SK-N-SH (cell line): ENCODE data around the gene KRTAP10-10. TPM values are rescaled to one million over a fixed set of nuclear protein-coding genes. Genes with fewer than 3 reads are reported as not detected.
"Not testable (repeated sequence)": the region's sequence is repeated elsewhere in the genome, so short reads cannot be mapped to it uniquely, and the experiment has no call there.

ENCODE experiments used
- CTCF ChIA-PET: fragments of 300-600, 350-600 bp; formaldehyde crosslinking; extraction: SDS; loops from one replicate; lab custom pipeline; 2021; lab: Yijun Ruan, JAX
- POLR2A ChIA-PET: fragments of 350-600 bp; sonication (Branson Sonifier 250); formaldehyde crosslinking; extraction: SDS; loops from one replicate; lab custom pipeline; 2020; ENCODE audit warnings: antibody characterized with exemption, inconsistent platforms; lab: Yijun Ruan, JAX
- DNase-seq: peaks from one replicate; pipeline ENCODE4 v3.0.0; 2012
- H2AFZ ChIP-seq: fragments of 200-600 bp; sonication (generic); 2 replicates; pipeline ENCODE4 v1.8.1; 2016; ENCODE audit warnings: antibody characterized with exemption, mild to moderate bottlenecking, low read depth
- H3F3A ChIP-seq: fragments of 200-600 bp; sonication (generic); replicated peaks from 2 replicates; pipeline ENCODE3; 2016; ENCODE audit warnings: antibody characterized with exemption, mild to moderate bottlenecking; ENCODE audit not compliant: insufficient read depth
- H3K27ac ChIP-seq, 2 experiments: fragments of 200-500 bp in 1 of 2; fragments of 200-600 bp in 1 of 2; sonication (Bioruptor generic) in 1 of 2; sonication (generic), shearing (Covaris generic) in 1 of 2; 2 replicates each; pipeline versions ENCODE4 v1.5.1 to v1.6.1; 2014 to 2016; ENCODE audit warnings: low read depth in 2 of 2, inconsistent platforms in 1 of 2, low read length in 1 of 2, mild to moderate bottlenecking in 1 of 2, mixed read lengths in 1 of 2
- H3K27me3 ChIP-seq: fragments of 200-600 bp; sonication (generic), shearing (Covaris generic); 2 replicates; pipeline ENCODE4 v1.6.1; 2016; ENCODE audit warnings: mixed run types; ENCODE audit not compliant: insufficient read depth
- H3K36me3 ChIP-seq, 2 experiments: fragments of 200-500 bp in 1 of 2; fragments of 200-600 bp in 1 of 2; sonication (Bioruptor generic) in 1 of 2; sonication (generic) in 1 of 2; replicated peaks in 1 of 2; 2 replicates each; pipeline versions ENCODE3 to v1.5.1; 2014 to 2016; ENCODE audit warnings: low read length in 1 of 2, mild to moderate bottlenecking in 1 of 2; ENCODE audit not compliant: insufficient read depth in 2 of 2, control insufficient read depth in 1 of 2
- H3K4me1 ChIP-seq, 2 experiments: fragments of 200-500 bp in 1 of 2; fragments of 200-600 bp in 1 of 2; sonication (Bioruptor generic) in 1 of 2; sonication (generic), shearing (Covaris generic) in 1 of 2; 2 replicates each; pipeline versions ENCODE4 v1.5.1 to v1.6.1; 2014 to 2016; ENCODE audit warnings: low read depth in 1 of 2, low read length in 1 of 2, mixed run types in 1 of 2; ENCODE audit not compliant: insufficient read depth in 2 of 2, control insufficient read depth in 1 of 2
- H3K4me2 ChIP-seq: fragments of 200-600 bp; sonication (generic), shearing (Covaris generic); 2 replicates; pipeline ENCODE4 v1.6.1; 2017; ENCODE audit warnings: mixed run types
- H3K4me3 ChIP-seq, 2 experiments: fragments of 200-500 bp in 1 of 2; fragments of 200-600 bp in 1 of 2; sonication (Bioruptor generic) in 1 of 2; sonication (generic), shearing (Covaris generic) in 1 of 2; 2 replicates each; pipeline versions ENCODE4 v1.5.1 to v1.8.1; 2014 to 2016; ENCODE audit warnings: low read depth in 2 of 2, inconsistent platforms in 1 of 2, low read length in 1 of 2, mild to moderate bottlenecking in 1 of 2, mixed read lengths in 1 of 2, moderate library complexity in 1 of 2
- H3K79me2 ChIP-seq: fragments of 200-600 bp; sonication (generic); 2 replicates; pipeline ENCODE4 v1.8.1; 2017; ENCODE audit warnings: mild to moderate bottlenecking; ENCODE audit not compliant: insufficient read depth
- H3K9ac ChIP-seq: fragments of 200-600 bp; sonication (generic); 2 replicates; pipeline ENCODE4 v1.6.1; 2017; ENCODE audit warnings: mixed run types
- H3K9me2 ChIP-seq: fragments of 200-600 bp; sonication (generic); 2 replicates; pipeline ENCODE4 v1.6.1; 2017; ENCODE audit warnings: mixed run types
- H3K9me3 ChIP-seq: fragments of 200-600 bp; sonication (generic); 2 replicates; pipeline ENCODE4 v1.6.1; 2017; ENCODE audit warnings: mixed run types, mild to moderate bottlenecking, moderate library complexity
- H4K20me1 ChIP-seq: fragments of 200-600 bp; sonication (generic); 2 replicates; pipeline ENCODE4 v1.6.1; 2017; ENCODE audit warnings: mild to moderate bottlenecking, mixed run types; ENCODE audit not compliant: insufficient read depth
- CHD2 ChIP-seq: fragments of 150-350 bp; IDR thresholded peaks from 2 replicates; pipeline ENCODE4 v1.6.1; 2018; ENCODE audit warnings: low read length; ENCODE audit not compliant: partially characterized antibody
- FOXJ3 ChIP-seq: sonication (generic); formaldehyde crosslinking; IDR thresholded peaks from 2 replicates; pipeline ENCODE4 v1.5.1; 2020; ENCODE audit warnings: mild to moderate bottlenecking, missing genetic modification reagents
- FOXM1 ChIP-seq: IDR thresholded peaks from 2 replicates; pipeline ENCODE4 v1.4.0; 2012; ENCODE audit warnings: low read depth, mild to moderate bottlenecking
- MXI1 ChIP-seq: IDR thresholded peaks from 2 replicates; pipeline ENCODE4 v1.6.1; 2012; ENCODE audit warnings: mild to moderate bottlenecking, low read depth, low read length, improper control_type of control experiment
- NRF1 ChIP-seq: IDR thresholded peaks from 2 replicates; pipeline ENCODE4 v1.6.1; 2012; ENCODE audit warnings: low read depth, mild to moderate bottlenecking, low read length
- RCOR1 ChIP-seq: fragments of 150-350 bp; IDR thresholded peaks from 2 replicates; pipeline ENCODE4 v1.6.1; 2017; ENCODE audit warnings: antibody characterized with exemption, low read length
- SIN3A ChIP-seq: IDR thresholded peaks from 2 replicates; pipeline ENCODE4 v1.6.1; 2012; ENCODE audit warnings: low read depth, mild to moderate bottlenecking, low read length, moderate library complexity, borderline replicate concordance
- YY1 ChIP-seq: IDR thresholded peaks from 2 replicates; pipeline ENCODE4 v1.4.0; 2012; ENCODE audit warnings: low read depth, mild to moderate bottlenecking
- WGBS: methylation state at CpG from one replicate; pipeline ENCODE4 v1.1.6; 2017; ENCODE audit warnings: low lambda C conversion rate; 5-methylcytosine and 5-hydroxymethylcytosine counted together
- polyA plus RNA-seq, 3 experiments: library from polyadenylated mRNA; depleted of rRNA; stranded (reverse); fragments of >200 nt; gene quantifications; 2 replicates each; pipeline ENCODE4 v1.2.3, GENCODE V29; 2012
- TF ChIP-seq, protein P1 (sequence below): IDR thresholded peaks from 2 replicates; pipeline ENCODE4 v1.4.0; 2012; ENCODE audit warnings: low read depth, borderline replicate concordance
- TF ChIP-seq, protein P2 (sequence below): fragments of 150-350 bp; IDR thresholded peaks from 2 replicates; pipeline ENCODE4 v1.6.1; 2016; ENCODE audit warnings: mild to moderate bottlenecking, low read depth, low read length

The KRTAP10-10 gene
- polyA plus RNA-seq, 1 of the 3 experiments (the other 2 are of a cell fraction) = not detected

DNA sequence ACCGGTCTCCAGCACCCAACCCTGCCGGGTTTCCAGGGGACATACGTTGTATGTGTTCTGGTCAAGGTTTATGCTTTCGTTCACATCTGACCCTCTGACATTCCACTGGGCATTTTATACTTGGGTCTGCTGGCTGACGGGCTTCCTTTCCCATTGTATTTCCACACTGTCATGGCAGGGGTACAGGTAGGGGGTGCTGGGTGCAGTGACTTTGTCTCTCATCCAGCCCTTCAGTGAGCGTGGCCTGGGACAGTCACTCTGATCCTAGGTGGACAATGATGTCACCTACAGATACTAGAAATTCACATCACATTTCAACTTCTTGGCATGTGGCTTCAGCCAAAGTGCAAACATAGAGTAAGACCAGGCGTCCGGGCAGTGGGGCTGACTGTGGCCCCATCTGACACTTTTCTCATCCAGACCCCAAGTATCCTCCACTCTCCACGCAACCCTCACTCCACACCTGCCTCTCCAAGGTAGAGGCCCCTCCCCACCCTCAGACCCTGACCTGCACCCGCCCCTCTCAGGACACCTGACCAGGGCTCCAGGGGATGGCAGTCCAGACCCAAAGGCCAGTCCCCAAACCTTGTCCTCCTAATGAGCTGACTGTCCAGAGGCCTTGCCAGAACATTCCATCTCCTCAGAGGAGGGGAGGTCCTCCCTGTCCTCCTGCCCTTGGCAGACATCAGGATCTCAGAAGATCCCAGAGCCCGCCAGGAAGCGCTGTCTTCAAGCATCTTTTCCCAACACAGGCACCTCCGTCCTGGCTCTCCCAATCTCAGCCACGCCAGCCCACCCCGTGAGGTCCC lies 743 bp upstream of the KRTAP10-10 start:
- POLR2A ChIA-PET = no interaction called here
- Histone ChIP-seq H3K9me2 (no peaks in the 10 kb centered on the region), H4K20me1 (no peaks in the 10 kb centered on the region), H3K4me1 (no peaks in the 10 kb centered on the region; a peak in 1 of 4 replicates), H3K27me3 (peaks cover 7% of the 10 kb centered on the region; the same call in 1 of the 2 replicates), H3K9me3 (0 out of 2 replicates have a peak, but pooled peaks cover 6% of the 10 kb centered on the region), H3K27ac (no peak overlapping the region), H3K4me2 (no peak overlapping the region), H3K36me3 (no peaks in the 10 kb centered on the region), H2AFZ (no peak overlapping the region), H3F3A (no peaks in the 10 kb centered on the region), H3K4me3 (no peak overlapping the region), H3K79me2 (no peaks in the 10 kb centered on the region), H3K9ac (no peak overlapping the region)
- DNase-seq = no peak
- CTCF ChIA-PET = no interaction called here
- no peak for TF ChIP-seq RCOR1
- TF ChIP-seq, protein P1, sequence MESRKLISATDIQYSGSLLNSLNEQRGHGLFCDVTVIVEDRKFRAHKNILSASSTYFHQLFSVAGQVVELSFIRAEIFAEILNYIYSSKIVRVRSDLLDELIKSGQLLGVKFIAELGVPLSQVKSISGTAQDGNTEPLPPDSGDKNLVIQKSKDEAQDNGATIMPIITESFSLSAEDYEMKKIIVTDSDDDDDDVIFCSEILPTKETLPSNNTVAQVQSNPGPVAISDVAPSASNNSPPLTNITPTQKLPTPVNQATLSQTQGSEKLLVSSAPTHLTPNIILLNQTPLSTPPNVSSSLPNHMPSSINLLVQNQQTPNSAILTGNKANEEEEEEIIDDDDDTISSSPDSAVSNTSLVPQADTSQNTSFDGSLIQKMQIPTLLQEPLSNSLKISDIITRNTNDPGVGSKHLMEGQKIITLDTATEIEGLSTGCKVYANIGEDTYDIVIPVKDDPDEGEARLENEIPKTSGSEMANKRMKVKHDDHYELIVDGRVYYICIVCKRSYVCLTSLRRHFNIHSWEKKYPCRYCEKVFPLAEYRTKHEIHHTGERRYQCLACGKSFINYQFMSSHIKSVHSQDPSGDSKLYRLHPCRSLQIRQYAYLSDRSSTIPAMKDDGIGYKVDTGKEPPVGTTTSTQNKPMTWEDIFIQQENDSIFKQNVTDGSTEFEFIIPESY = no peak
- TF ChIP-seq CHD2 = no peak
- no peak for TF ChIP-seq YY1
- TF ChIP-seq FOXM1 = no peak
- no peak for TF ChIP-seq NRF1
- TF ChIP-seq MXI1 = no peak
- no peak for TF ChIP-seq FOXJ3 (CRISPR knock-in tag)
- TF ChIP-seq, protein P2, sequence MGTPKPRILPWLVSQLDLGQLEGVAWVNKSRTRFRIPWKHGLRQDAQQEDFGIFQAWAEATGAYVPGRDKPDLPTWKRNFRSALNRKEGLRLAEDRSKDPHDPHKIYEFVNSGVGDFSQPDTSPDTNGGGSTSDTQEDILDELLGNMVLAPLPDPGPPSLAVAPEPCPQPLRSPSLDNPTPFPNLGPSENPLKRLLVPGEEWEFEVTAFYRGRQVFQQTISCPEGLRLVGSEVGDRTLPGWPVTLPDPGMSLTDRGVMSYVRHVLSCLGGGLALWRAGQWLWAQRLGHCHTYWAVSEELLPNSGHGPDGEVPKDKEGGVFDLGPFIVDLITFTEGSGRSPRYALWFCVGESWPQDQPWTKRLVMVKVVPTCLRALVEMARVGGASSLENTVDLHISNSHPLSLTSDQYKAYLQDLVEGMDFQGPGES = no peak
- no peak for TF ChIP-seq SIN3A
- WGBS = 12% methylated on average over 15 of the region's 15 CpGs

DNA sequence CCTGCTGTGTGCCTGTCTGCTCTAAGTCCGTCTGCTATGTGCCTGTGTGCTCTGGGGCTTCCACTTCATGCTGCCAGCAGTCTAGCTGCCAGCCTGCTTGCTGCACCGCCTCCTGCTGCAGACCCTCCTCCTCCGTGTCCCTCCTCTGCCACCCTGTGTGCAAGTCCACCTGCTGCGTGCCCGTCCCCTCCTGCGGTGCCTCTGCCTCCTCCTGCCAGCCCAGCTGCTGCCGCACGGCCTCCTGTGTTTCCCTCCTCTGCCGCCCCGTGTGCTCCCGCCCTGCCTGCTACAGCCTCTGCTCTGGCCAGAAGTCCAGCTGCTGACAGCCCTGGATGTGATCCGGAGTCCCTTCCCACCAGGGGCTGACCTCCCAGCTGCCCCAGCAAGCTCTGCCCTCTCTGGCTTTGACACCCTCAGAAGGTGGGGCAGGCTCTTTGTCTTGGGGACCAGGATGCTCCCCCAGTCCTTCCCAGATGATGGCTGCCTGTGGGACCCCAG lies 744 bp downstream of the KRTAP10-10 start:
- H3K9me2 ChIP-seq, H3K79me2 ChIP-seq, POLR2A ChIA-PET, H3K9ac ChIP-seq, H3K36me3 ChIP-seq, H3K4me3 ChIP-seq, H3K27ac ChIP-seq, DNase-seq, H3K9me3 ChIP-seq, H3K4me2 ChIP-seq, H4K20me1 ChIP-seq, H3K27me3 ChIP-seq, H2AFZ ChIP-seq, H3K4me1 ChIP-seq, H3F3A ChIP-seq: not testable (repeated sequence)
- WGBS = 11% methylated on average over 1 of the region's 12 CpGs
- CTCF ChIA-PET = interaction anchor here (1.1 kb wide), 1 partner anchor 12 kb away, joined by 4 read pairs; no protein-coding TSS in a partner anchor

DNA sequence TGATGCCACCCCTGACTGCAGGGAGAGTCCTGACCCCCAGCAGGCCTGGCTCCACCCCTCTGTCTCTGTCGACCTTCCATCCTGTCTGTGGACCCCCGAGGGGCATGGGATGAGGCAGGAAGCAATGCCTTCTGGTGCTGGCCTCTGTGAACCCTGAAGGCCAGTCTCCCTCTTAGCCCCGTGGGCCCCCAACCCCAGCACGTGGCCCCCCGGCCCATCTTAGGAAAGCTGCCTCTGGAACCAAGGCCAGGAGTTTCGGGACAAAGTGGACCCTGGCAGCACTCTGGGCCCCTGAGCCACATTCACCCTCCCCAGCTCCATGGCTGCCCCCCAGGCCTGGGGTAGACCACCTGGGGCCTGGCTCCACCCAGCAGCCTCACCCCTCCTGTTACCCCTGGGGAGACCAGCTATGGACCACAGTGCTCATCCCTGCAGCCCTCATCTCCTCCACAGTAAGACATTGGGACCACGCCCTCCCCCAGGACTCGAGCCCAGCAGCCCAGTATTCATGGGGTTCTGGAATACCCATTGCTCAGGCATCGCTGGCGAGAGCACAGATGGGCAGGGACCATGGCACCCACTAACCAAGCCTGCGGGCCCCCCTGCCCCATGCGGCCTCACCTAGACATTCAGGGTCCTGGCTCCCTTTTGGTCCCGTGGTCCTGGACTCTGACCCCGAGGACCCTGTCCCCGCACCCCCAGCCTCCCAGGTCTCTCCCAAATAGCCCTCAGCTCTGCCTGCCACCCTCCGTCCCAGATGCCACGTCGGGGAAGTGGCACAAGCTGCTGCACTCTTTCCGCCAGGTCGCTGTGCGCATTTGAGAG lies 1.6 kb downstream of the KRTAP10-10 start:
- H3K4me3 ChIP-seq, H3K27ac ChIP-seq, H3K27me3 ChIP-seq, H3F3A ChIP-seq, CTCF ChIA-PET, H2AFZ ChIP-seq, H3K36me3 ChIP-seq, POLR2A ChIA-PET, H3K79me2 ChIP-seq, H4K20me1 ChIP-seq, H3K4me2 ChIP-seq, H3K9me2 ChIP-seq, H3K9ac ChIP-seq, H3K9me3 ChIP-seq, H3K4me1 ChIP-seq, DNase-seq: not testable (repeated sequence)
- WGBS = 4% methylated on average over 6 of the region's 21 CpGs
